Ascending aorta (tissue), 2 donors: ENCODE data around the gene ADAMTSL2. TPM values are rescaled to one million over a fixed set of nuclear protein-coding genes. Genes with fewer than 3 reads are reported as not detected.

Source experiments
- DNase-seq, 2 donors: peaks; one replicate each; pipeline ENCODE4 v3.0.0-alpha.2; 2019; ENCODE audit warnings: low spot score in 2 of 2
- H3K27ac ChIP-seq, 2 donors: fragments of 200-600 bp; sonication (generic); one replicate each; pipeline ENCODE4 v1.5.1; 2016 to 2017; ENCODE audit warnings: mild to moderate bottlenecking in 1 of 2
- H3K27me3 ChIP-seq: fragments of 200-600 bp; sonication (generic); one replicate; pipeline ENCODE4 v1.5.1; 2017
- H3K36me3 ChIP-seq, 2 donors: fragments of 200-600 bp; sonication (generic); one replicate each; pipeline ENCODE4 v1.5.1; 2016
- H3K4me1 ChIP-seq, 2 donors: fragments of 200-600 bp; sonication (generic); one replicate each; pipeline ENCODE4 v1.5.1; 2016 to 2017; ENCODE audit warnings: mild to moderate bottlenecking in 1 of 2
- H3K4me3 ChIP-seq, 2 donors: fragments of 200-600 bp; sonication (generic); one replicate each; pipeline ENCODE4 v1.5.1; 2016 to 2017; ENCODE audit warnings: mild to moderate bottlenecking in 1 of 2
- H3K9me3 ChIP-seq, 2 donors: fragments of 200-600 bp; sonication (generic); one replicate each; pipeline ENCODE4 v1.5.1; 2016
- CTCF ChIP-seq, 3 experiments: fragments of 200-600 bp in 2 of 3; fragments of 450-650 bp in 1 of 3; sonication (generic) in 2 of 3; IDR thresholded peaks; one replicate each; pipeline ENCODE4 v1.5.1; 2016 to 2019; ENCODE audit warnings: antibody characterized with exemption in 3 of 3, mild to moderate bottlenecking in 1 of 3, moderate library complexity in 1 of 3
- intact Hi-C: fragments of 100-400 bp; cut with DNase I; formaldehyde crosslinking; loops from one replicate; pipeline ENCODE4 v1.15.1; 2023
- total RNA-seq: library from RNA; depleted of rRNA; stranded (reverse); fragments of >200 nt; gene quantifications from one replicate; pipeline ENCODE4 v1.1.0, GENCODE V29; 2016

Gene ADAMTSL2
- total RNA-seq, 1 donor from 2014 or later, result 3.4 TPM

- H3K36me3 ChIP-seq, result no peaks in the 10 kb centered on the region
- H3K9me3 ChIP-seq, result no peaks in the 10 kb centered on the region
- TF ChIP-seq CTCF (IDR thresholded peaks at IDR 0.05), result no peak
- H3K27ac ChIP-seq, result no peak overlapping the region
- H3K27me3 ChIP-seq, result peaks cover 2% of the 10 kb centered on the region
- DNase-seq, result no peak
- H3K4me1 ChIP-seq, result peaks cover 3 to 8% of the 10 kb centered on the region in 2 donors
- intact Hi-C loops, result no loop called here
- no peak overlapping the region for H3K4me3 ChIP-seq
These were observed 46.5 kb downstream of the ADAMTSL2 start for GRCh38 chr9:133581011-133581410.

GRCh38 chr9:133581513-133582343 is 47.2 kb downstream of the ADAMTSL2 start:
- H3K27ac ChIP-seq, result no peak overlapping the region

GRCh38 chr9:133582501-133583045 is 48.1 kb downstream of the ADAMTSL2 start:
- no peaks in the 10 kb centered on the region for H3K36me3 ChIP-seq
- no peak for TF ChIP-seq CTCF (IDR thresholded peaks at IDR 0.05)
- H3K27me3 ChIP-seq, result peaks cover 7% of the 10 kb centered on the region
- peaks cover 3 to 8% of the 10 kb centered on the region in 2 donors for H3K4me1 ChIP-seq
- no peak for DNase-seq
- H3K4me3 ChIP-seq, result no peak overlapping the region
- H3K9me3 ChIP-seq, result no peaks in the 10 kb centered on the region
- intact Hi-C loops, result no loop called here
- H3K27ac ChIP-seq, result no peak overlapping the region

More at GRCh38 chr9:133581513-133582343, 47.2 kb downstream of the ADAMTSL2 start:
- peaks cover 4% of the 10 kb centered on the region for H3K27me3 ChIP-seq
- no peak for DNase-seq
- intact Hi-C loops, result no loop called here
- no peak for TF ChIP-seq CTCF (IDR thresholded peaks at IDR 0.05)
- no peaks in the 10 kb centered on the region for H3K36me3 ChIP-seq
- no peak overlapping the region for H3K4me3 ChIP-seq
- peaks cover 3 to 8% of the 10 kb centered on the region in 2 donors for H3K4me1 ChIP-seq
- no peaks in the 10 kb centered on the region for H3K9me3 ChIP-seq

GRCh38 chr9:133583111-133583510 is 48.6 kb downstream of the ADAMTSL2 start:
- Histone ChIP-seq H3K27me3 (peaks cover 7% of the 10 kb centered on the region), H3K4me1 (peaks cover 3 to 8% of the 10 kb centered on the region in 2 donors), H3K9me3 (no peaks in the 10 kb centered on the region), H3K36me3 (no peaks in the 10 kb centered on the region), H3K27ac (no peak overlapping the region), H3K4me3 (no peak overlapping the region)
- intact Hi-C loops, result no loop called here
- TF ChIP-seq CTCF (IDR thresholded peaks at IDR 0.05), result no peak
- DNase-seq, result no peak

GRCh38 chr9:133583586-133583985 is 49.1 kb downstream of the ADAMTSL2 start:
- DNase-seq, result no peak
- Histone ChIP-seq H3K9me3 (no peaks in the 10 kb centered on the region), H3K4me3 (no peak overlapping the region), H3K4me1 (peaks cover 3 to 8% of the 10 kb centered on the region in 2 donors), H3K27me3 (peaks cover 7% of the 10 kb centered on the region), H3K36me3 (no peaks in the 10 kb centered on the region), H3K27ac (no peak overlapping the region)
- TF ChIP-seq CTCF (IDR thresholded peaks at IDR 0.05), result no peak
- intact Hi-C loops, result no loop called here
